Adrenal gland (tissue), 12 donors: ENCODE measurements around the gene L2HGDH. TPM values are rescaled to one million over a fixed set of nuclear protein-coding genes. Genes with fewer than 3 reads are reported as not detected.

Source experiments
- DNase-seq, 7 donors: peaks; one replicate each; pipeline ENCODE4 v3.0.0-alpha.2; 2019 to 2020
- H3K27ac ChIP-seq, 5 donors: fragments of 200-600 bp; sonication (generic) in 4 of 5; 1 replicate in 3 of 5; 2 replicates in 2 of 5; pipeline versions ENCODE4 v1.5.1 to v1.8.0; 2016 to 2020; ENCODE audit warnings: mild to moderate bottlenecking in 1 of 5
- H3K27me3 ChIP-seq: fragments of 200-600 bp; 2 replicates; pipeline ENCODE4 v1.8.0; 2021
- H3K36me3 ChIP-seq, 2 donors: fragments of 200-600 bp; replicated peaks in 1 of 2; 1 replicate in 1 of 2; 2 replicates in 1 of 2; pipeline versions ENCODE4 v1.5.1 to v1.8.0; 2018 to 2022
- H3K4me1 ChIP-seq, 2 donors: fragments of 200-600 bp; replicated peaks in 1 of 2; 1 replicate in 1 of 2; 2 replicates in 1 of 2; pipeline versions ENCODE4 v1.5.1 to v1.8.0; 2018 to 2021
- H3K4me3 ChIP-seq, 4 donors: fragments of 200-600 bp; sonication (generic) in 3 of 4; one replicate each; pipeline ENCODE4 v1.5.1; 2016 to 2018
- H3K9me3 ChIP-seq, 3 donors: fragments of 200-600 bp; sonication (generic) in 1 of 3; replicated peaks in 1 of 3; 1 replicate in 2 of 3; 2 replicates in 1 of 3; pipeline versions ENCODE4 v1.5.1 to v1.8.0; 2016 to 2021
- CTCF ChIP-seq, 6 experiments: fragments of 450-650 bp in 4 of 6; fragments of 200-600 bp in 2 of 6; sonication (generic) in 1 of 6; IDR thresholded peaks; 1 replicate in 5 of 6; 2 replicates in 1 of 6; pipeline versions ENCODE4 v1.5.1 to v1.8.0; 2016 to 2021; ENCODE audit warnings: antibody characterized with exemption in 6 of 6, mild to moderate bottlenecking in 2 of 6, moderate library complexity in 1 of 6
- POLR2A ChIP-seq, 2 donors: fragments of 450-650 bp; IDR thresholded peaks; one replicate each; pipeline ENCODE4 v1.6.1; 2017; ENCODE audit warnings: antibody characterized with exemption in 2 of 2, mild to moderate bottlenecking in 2 of 2, moderate library complexity in 1 of 2
- WGBS, 4 donors: extraction: QIAGEN DNeasy Blood & Tissue Kit in 2 of 4; methylation state at CpG; one replicate each; pipeline versions ENCODE4 v1.1.5 to v1.1.7; 2013 to 2017; 5-methylcytosine and 5-hydroxymethylcytosine counted together
- intact Hi-C, 2 donors: fragments of 100-400 bp; cut with DNase I; formaldehyde crosslinking; loops; one replicate each; pipeline versions ENCODE4 v1.14.1 to v1.15.0; 2022 to 2023
- polyA plus RNA-seq, 3 donors: library from polyadenylated mRNA; stranded (reverse); fragments of 200-250 nt in 2 of 3; fragments of 350-450 nt in 1 of 3; fragmentation: Illumina TruSeq in 1 of 3; extraction: RNeasy Lipid Tissue Mini Kit (QIAGEN cat#74804) in 1 of 3; gene quantifications; one replicate each; pipeline ENCODE4 v1.2.3, GENCODE V29; 2013 to 2014
- total RNA-seq, 9 donors: library from RNA; depleted of rRNA in 4 of 9; stranded (reverse); fragments of >200 nt in 4 of 9; fragments of 120-200 nt in 1 of 9; fragmentation: NEBNext Ultra II Directional in 1 of 9; extraction: Animal tissue kit (Norgen Biotek cat#: 25700) in 1 of 9; gene quantifications; one replicate each; pipeline versions ENCODE4 v1.1.0 to v1.2.4, GENCODE V29; 2013 to 2023
- donor health status: healthy with polysubstance abuse.
- donor health status: Bipolar disorder and iron deficiency.
- donor health status: DM: yes; HTN: yes; CAD: no.
- donor health status: DM: no; HTN: no; CAD: no.
- donor health status: DM: no; HTN: no; CAD: no.
- donor health status: DM: yes; HTN: yes; CAD: no.

Gene L2HGDH
- total and polyA plus RNA-seq, 12 donors, result 1.2 to 8.9 (median 4.8) TPM

- TF ChIP-seq POLR2A (IDR thresholded peaks at IDR 0.05), result no peak
- no peak for TF ChIP-seq CTCF (IDR thresholded peaks at IDR 0.05)
These were observed 69.9 kb downstream of the L2HGDH start for GRCh38 chr14:50242096-50242495.

GRCh38 chr14:50237427-50237826, 74.6 kb downstream of the L2HGDH start:
- peaks cover 3% of the 10 kb centered on the region in 2 donors for H3K4me1 ChIP-seq
- H3K9me3 ChIP-seq, result no peaks in the 10 kb centered on the region
- H3K27ac ChIP-seq, result no peak overlapping the region
- H3K4me3 ChIP-seq, result no peak overlapping the region
- TF ChIP-seq CTCF (IDR thresholded peaks at IDR 0.05), result no peak
- no peak for TF ChIP-seq POLR2A (IDR thresholded peaks at IDR 0.05)
- no peak for DNase-seq
- 46 to 52% (median 50%) methylated on average over 3 of the region's 3 CpGs for WGBS, 4 donors
- intact Hi-C loops, result no loop called here
- H3K27me3 ChIP-seq, result no peaks in the 10 kb centered on the region
- no peaks in the 10 kb centered on the region for H3K36me3 ChIP-seq

More at GRCh38 chr14:50242096-50242495, 69.9 kb downstream of the L2HGDH start:
- H3K36me3 ChIP-seq, result no peaks in the 10 kb centered on the region
- intact Hi-C loops, result no loop called here
- H3K9me3 ChIP-seq, result no peaks in the 10 kb centered on the region
- H3K4me1 ChIP-seq, result no peaks in the 10 kb centered on the region
- H3K27me3 ChIP-seq, result no peaks in the 10 kb centered on the region
- 89 to 100% (median 97%) methylated on average over 1 of the region's 1 CpG for WGBS, 4 donors
- H3K4me3 ChIP-seq, result no peak overlapping the region
- no peak for DNase-seq
- H3K27ac ChIP-seq, result no peak overlapping the region

- Histone ChIP-seq H3K27me3 (no peaks in the 10 kb centered on the region), H3K36me3 (no peaks in the 10 kb centered on the region), H3K4me3 (no peak overlapping the region), H3K4me1 (peaks cover 19 to 22% of the 10 kb centered on the region in 2 donors), H3K9me3 (no peaks in the 10 kb centered on the region), H3K27ac (no peak overlapping the region)
- no peak for DNase-seq
- intact Hi-C loops, result no loop called here
- TF ChIP-seq CTCF (IDR thresholded peaks at IDR 0.05) (no peak), POLR2A (IDR thresholded peaks at IDR 0.05) (no peak)
- 84 to 94% (median 91%) methylated on average over 4 of the region's 4 CpGs for WGBS, 4 donors
These were observed 78.1 kb downstream of the L2HGDH start for GRCh38 chr14:50233951-50234250.

- intact Hi-C loops, result no loop called here
- H3K27me3 ChIP-seq, result no peaks in the 10 kb centered on the region
- H3K36me3 ChIP-seq, result no peaks in the 10 kb centered on the region
- H3K4me1 ChIP-seq, result peaks cover 23 to 24% of the 10 kb centered on the region in 2 donors
- 91 to 93% (median 92%) methylated on average over 11 to 14 of the region's 14 CpGs for WGBS, 4 donors
- no peak for DNase-seq
- H3K4me3 ChIP-seq, result no peak overlapping the region
- no peak for TF ChIP-seq POLR2A (IDR thresholded peaks at IDR 0.05)
- no peak for TF ChIP-seq CTCF (IDR thresholded peaks at IDR 0.05)
- H3K9me3 ChIP-seq, result no peaks in the 10 kb centered on the region
- no peak overlapping the region for H3K27ac ChIP-seq
These were observed 78.7 kb downstream of the L2HGDH start for GRCh38 chr14:50233166-50233950.
